ENCODE data around the gene CLEC7A. TPM values are rescaled to one million over a fixed set of nuclear protein-coding genes. Genes with fewer than 3 reads are reported as not detected.

The CLEC7A gene
- 10 to 100 TPM in 2 of 3 donors, 1 to 10 TPM in 1; 1.7 to 12.8 (median 10.2) TPM for polyA plus RNA-seq

DNA sequence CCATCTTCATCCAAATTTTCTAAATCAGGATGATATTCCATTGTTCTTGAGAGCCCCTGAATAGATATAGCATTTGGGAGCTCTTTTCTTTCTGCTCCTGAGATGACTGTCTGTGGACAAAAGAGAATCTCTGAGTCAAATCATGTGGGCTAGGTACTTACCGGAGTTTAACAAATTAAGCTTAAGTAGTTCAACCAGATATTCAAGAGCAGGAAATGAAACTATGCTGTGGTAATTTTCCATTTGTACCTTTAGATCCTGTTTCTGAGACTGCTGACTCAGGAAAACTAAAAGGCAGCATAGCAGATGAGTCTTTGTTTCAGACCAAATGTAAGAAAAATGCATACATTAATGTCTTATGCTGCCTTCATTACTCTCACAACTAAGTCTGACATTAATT, at the start of gene CLEC7A:
Gene CLEC7A (minus strand): TSS at position 158 of the 400 bp plus-strand sequence. CDS start 117 bp downstream, at position 41.
- 38 to 61% (median 41%) methylated on average over 1 of the region's 1 CpG for WGBS, 3 donors
- H3K27ac ChIP-seq (ENCODE audit: low read depth, low read length), result no peak within 1 kb of the TSS

DNA sequence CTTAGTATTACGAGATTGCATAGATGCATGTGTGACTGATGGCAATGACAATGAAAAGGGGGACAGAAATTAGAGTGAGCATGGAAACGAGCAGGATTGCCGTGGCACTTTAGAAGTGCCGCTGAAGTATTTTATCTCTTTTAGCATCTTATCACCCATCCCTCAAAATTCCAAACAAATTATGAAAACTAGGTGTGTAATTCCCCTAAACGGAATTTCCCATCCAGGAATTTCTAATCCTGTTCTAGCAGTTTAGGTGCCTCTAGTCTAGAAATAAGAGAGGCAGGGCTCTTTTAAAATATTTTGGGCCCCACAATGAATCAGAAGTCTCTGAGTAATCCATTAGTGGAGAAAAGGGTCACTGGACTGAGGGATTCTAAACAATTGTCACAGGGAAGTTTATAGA, 49.8 kb upstream of the CLEC7A start:
- no peak overlapping the region for H3K27ac ChIP-seq (ENCODE audit: low read depth, low read length)
- 62 to 73% (median 67%) methylated on average over 5 of the region's 5 CpGs for WGBS, 3 donors

DNA sequence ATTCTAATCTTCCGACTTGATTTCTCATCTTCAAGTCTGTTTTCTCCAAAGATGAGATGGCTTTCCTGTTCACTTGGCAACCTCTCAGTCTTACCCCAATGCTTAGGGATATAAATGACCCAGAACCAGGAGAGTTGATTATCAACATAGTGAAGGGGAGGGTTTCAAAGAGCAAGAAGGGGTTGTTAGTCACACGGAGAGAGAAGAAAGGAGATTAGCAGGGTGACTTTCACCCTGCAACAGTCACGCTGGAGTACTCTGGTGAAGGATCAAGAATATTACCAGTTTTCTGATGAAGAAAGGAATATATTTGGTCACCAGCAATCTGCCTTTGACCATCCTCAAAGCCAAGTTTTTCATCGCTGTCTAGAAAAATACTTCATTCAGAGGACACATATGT, 48.8 kb upstream of the CLEC7A start, which contains the start of gene TMEM52B:
Gene TMEM52B (plus strand): TSS at position 212 of the 400 bp plus-strand sequence. CDS start 543 bp downstream, outside the sequence.
- no peak within 1 kb of the TSS for H3K27ac ChIP-seq (ENCODE audit: low read depth, low read length)
- WGBS, 3 donors, result 65 to 84% (median 78%) methylated on average over 4 of the region's 4 CpGs

DNA sequence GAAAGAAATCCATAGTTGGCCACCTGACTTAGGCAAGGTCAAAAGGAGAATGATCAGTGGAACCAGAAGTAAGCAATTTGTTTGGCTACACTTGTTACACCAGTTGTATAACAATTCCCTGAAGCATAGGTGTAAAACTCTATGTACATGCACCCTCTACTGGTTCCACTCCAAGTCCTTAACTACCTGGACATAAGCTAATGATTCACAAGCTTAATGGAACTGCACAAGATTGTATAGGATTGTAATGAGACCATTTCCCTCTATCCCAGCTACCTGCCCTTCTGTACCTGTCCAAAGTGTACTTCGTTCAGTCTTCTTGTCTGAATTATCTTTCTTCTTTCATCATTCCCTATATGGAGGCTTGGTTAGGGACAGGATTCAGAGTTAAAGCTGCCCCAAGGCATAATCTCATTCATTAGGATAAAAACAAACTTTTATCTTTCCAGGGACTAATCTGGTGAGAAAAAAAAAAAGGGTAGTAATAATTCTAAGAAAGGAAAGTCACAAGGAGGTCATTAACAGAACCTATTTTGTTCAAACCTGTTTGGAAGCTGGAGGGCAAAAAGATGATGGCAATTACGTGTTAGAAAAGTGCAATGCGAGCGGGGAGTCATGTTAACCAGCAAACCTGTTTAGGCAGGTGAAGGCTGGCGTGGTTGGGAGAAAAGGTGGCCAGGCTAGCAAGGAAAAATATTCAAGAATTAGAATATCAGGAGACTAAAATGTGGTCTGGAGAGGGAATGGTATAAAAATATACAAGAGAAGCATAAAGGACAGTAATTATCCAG, 46.0 kb upstream of the CLEC7A start:
- no peak overlapping the region for H3K27ac ChIP-seq (ENCODE audit: low read depth, low read length)
- WGBS, 3 donors, result 75 to 88% (median 83%) methylated on average over 5 of the region's 5 CpGs

GRCh38 chr12:10174986-10175614, 45.1 kb upstream of the CLEC7A start:
- WGBS, 3 donors, result 71 to 83% (median 72%) methylated on average over 2 of the region's 2 CpGs
- H3K27ac ChIP-seq (ENCODE audit: low read depth, low read length), result no peak overlapping the region

GRCh38 chr12:10171973-10172728, 42.2 kb upstream of the CLEC7A start, which contains the start of gene OLR1:
Gene OLR1 (minus strand): TSS chr12:10172132. CDS start chr12:10172077, 55 bp downstream.
- 61 to 74% (median 72%) methylated on average over 7 of the region's 7 CpGs for WGBS, 3 donors

GRCh38 chr12:10170216-10170615, 40.2 kb upstream of the CLEC7A start:
- 81 to 87% (median 87%) methylated on average over 5 of the region's 5 CpGs for WGBS, 3 donors
- no peak overlapping the region for H3K27ac ChIP-seq (ENCODE audit: low read depth, low read length)

More at GRCh38 chr12:10171973-10172728, 42.2 kb upstream of the CLEC7A start, which contains the start of gene OLR1:
- no peak within 1 kb of the TSS for H3K27ac ChIP-seq (ENCODE audit: low read depth, low read length)

- no peak overlapping the region for H3K27ac ChIP-seq (ENCODE audit: low read depth, low read length)
- WGBS, 3 donors, result 67 to 80% (median 69%) methylated on average over 3 of the region's 3 CpGs
Measured at GRCh38 chr12:10169104-10169503, 39.1 kb upstream of the CLEC7A start.

- WGBS, 3 donors, result 36 to 61% (median 38%) methylated on average over 5 of the region's 5 CpGs
- no peak overlapping the region for H3K27ac ChIP-seq (ENCODE audit: low read depth, low read length)
Measured at GRCh38 chr12:10167599-10167998, 37.6 kb upstream of the CLEC7A start.

GRCh38 chr12:10165421-10165820, 35.4 kb upstream of the CLEC7A start:
- H3K27ac ChIP-seq (ENCODE audit: low read depth, low read length), result no peak overlapping the region
- WGBS, 3 donors, result 0 to 100% (median 0%) methylated on average over 1 of the region's 1 CpG

DNA sequence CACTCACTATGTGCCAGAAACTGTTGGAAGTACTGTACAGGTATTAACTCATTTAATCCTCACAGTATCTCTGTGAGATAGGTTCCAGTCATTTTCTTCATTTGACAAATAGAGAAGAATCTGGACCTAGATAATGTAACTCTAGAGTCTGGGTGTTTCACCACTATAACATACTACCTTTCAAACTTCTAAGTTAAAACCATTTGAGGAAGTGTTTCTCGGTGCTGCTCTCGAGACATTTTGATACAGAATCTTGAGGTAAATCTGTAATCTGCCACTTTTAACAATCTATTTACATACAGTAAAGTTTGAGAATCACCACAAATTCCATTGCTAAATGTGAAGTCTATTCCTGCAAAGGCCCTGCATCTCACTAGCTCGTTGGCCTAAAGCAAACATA, 33.1 kb upstream of the CLEC7A start:
- H3K27ac ChIP-seq (ENCODE audit: low read depth, low read length), result no peak overlapping the region
- 62 to 68% (median 63%) methylated on average over 3 of the region's 3 CpGs for WGBS, 3 donors

- H3K27ac ChIP-seq (ENCODE audit: low read depth, low read length), result no peak overlapping the region
- 55 to 68% (median 63%) methylated on average over 7 of the region's 7 CpGs for WGBS, 3 donors
Measured at GRCh38 chr12:10160617-10161385, 30.8 kb upstream of the CLEC7A start.

- H3K27ac ChIP-seq (ENCODE audit: low read depth, low read length), result no peak overlapping the region
- WGBS, 3 donors, result 35 to 63% (median 49%) methylated on average over 3 of the region's 3 CpGs
Measured at GRCh38 chr12:10159280-10159679, 29.3 kb upstream of the CLEC7A start.

DNA sequence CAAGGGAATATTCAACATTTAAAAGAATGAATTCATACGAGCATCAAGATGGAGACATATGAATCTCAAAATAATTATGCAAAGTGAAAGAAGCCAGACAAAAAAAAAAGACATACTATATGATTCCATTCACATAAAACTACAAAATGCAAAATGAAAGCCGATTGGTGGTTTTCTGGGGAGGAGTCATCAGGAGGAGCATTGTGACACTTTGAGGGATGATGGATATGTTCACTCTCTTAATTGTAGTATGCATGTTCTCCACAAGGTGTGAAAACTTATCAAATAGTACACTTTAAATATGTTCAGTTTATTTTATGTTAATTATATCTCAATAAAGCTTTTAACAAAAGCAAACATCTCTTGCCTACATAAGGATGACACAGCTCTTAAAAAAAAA, 28.4 kb upstream of the CLEC7A start:
- 85 to 91% (median 91%) methylated on average over 2 of the region's 2 CpGs for WGBS, 3 donors
- no peak overlapping the region for H3K27ac ChIP-seq (ENCODE audit: low read depth, low read length)

GRCh38 chr12:10155966-10156365, 26.0 kb upstream of the CLEC7A start:
- H3K27ac ChIP-seq (ENCODE audit: low read depth, low read length), result no peak overlapping the region
- WGBS, 3 donors, result 60 to 71% (median 61%) methylated on average over 3 of the region's 3 CpGs

DNA sequence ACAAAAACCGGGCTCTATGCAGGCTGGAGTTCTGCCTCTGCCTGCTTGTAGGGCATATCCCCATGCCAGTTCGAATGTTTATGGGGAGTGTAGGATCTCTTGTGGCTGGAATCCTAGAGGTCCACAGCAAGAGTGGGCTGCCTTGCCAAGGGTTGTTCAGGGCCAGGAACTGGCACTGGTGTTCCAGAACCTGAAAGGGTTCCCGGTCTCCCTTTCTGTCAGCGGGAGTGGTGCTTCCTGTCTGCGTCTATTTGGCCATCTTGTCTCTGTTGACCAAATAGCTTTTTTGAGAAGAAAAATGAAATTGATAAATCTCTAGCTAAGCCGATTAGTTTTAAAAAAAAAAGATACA, 24.1 kb upstream of the CLEC7A start:
- H3K27ac ChIP-seq (ENCODE audit: low read depth, low read length), result no peak overlapping the region
- WGBS, 3 donors, result 43 to 56% (median 51%) methylated on average over 6 of the region's 6 CpGs

DNA sequence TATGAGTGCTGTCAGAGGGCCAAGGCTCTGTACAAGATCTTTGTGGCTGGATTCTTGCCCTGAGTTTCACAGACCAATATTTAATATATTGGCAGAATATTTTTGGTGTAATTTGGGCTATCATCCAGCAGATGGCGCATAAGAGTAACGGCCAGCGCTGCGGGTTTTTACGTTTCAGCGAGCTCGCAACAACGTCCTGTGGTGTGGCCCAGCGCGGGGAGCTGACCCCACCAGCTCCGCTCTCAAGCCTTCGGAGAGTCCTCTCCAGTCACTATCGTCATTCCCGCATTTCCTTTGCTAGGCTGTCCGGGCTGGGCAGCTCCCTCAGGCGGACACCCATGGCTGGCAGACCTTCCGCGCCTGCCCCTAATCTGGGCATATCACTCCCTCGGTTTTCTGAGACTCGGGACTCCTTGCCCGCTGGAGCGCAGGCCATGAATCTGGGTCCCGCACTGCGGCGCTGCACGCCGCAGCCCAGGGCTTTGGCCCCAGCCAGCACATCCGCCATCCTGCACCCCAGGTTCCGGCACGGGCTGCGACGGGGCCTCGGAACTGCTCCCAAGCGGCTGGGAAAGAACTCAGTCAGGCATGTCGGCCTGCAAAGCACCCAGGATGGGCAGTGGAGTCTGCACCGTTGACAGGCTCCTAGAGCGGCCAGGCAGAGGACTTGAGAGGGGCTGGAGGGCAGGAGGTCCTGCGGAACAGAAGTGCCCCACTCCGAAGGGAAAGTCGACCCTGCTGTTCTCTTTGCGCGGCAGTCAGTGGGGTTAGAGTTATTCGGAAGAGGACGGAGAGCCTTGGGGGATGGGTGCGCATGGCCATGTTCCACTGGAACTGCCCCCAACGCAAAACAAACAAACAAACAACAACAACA, 23.5 kb upstream of the CLEC7A start:
- H3K27ac ChIP-seq (ENCODE audit: low read depth, low read length), result no peak overlapping the region
- WGBS, 3 donors, result 2 to 4% (median 3%) methylated on average over 46 of the region's 46 CpGs

Data from adipose tissue (tissue), 3 donors.